ENCODE results near the gene PSD4.

DNA sequence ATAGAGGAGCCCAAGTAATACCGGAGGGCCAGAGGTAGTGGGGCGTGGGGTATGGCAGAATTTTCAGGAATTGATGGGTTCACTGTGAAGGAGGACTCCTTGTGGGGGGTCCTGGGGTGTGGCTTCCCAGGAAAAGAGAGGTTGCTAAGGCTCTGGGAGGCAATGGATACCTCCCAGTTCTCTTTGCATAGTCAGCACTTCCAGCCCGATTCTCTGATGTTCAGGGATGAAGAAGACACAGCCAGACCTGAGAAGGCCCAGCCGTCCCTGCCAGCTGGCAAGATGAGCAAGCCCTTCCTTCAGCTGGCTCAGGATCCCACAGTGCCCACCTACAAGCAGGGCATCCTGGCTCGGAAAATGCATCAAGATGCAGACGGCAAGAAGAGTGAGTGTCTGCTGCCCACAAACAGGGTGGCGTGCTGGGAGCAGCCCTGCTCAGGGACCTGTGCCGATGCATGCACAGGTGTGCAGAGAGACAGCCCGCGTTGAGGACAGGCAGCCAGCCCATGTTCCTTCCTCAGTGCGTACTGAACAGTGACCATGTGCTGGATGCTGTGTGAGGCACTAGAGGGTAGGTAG, 22.2 kb downstream of the PSD4 start:
- TF ChIP-seq, protein P1, sequence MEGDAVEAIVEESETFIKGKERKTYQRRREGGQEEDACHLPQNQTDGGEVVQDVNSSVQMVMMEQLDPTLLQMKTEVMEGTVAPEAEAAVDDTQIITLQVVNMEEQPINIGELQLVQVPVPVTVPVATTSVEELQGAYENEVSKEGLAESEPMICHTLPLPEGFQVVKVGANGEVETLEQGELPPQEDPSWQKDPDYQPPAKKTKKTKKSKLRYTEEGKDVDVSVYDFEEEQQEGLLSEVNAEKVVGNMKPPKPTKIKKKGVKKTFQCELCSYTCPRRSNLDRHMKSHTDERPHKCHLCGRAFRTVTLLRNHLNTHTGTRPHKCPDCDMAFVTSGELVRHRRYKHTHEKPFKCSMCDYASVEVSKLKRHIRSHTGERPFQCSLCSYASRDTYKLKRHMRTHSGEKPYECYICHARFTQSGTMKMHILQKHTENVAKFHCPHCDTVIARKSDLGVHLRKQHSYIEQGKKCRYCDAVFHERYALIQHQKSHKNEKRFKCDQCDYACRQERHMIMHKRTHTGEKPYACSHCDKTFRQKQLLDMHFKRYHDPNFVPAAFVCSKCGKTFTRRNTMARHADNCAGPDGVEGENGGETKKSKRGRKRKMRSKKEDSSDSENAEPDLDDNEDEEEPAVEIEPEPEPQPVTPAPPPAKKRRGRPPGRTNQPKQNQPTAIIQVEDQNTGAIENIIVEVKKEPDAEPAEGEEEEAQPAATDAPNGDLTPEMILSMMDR (IDR thresholded peaks at IDR 0.05; ENCODE audit: insufficient read depth, low read length): no peak
- TF ChIP-seq POLR2AphosphoS5 (IDR thresholded peaks at IDR 0.05; ENCODE audit: low read depth) (no peak), GABPA (IDR thresholded peaks at IDR 0.05; ENCODE audit: low read depth) (no peak), SPI1 (IDR thresholded peaks at IDR 0.05; ENCODE audit: borderline replicate concordance, low read depth) (no peak)
- TF ChIP-seq, protein P2, sequence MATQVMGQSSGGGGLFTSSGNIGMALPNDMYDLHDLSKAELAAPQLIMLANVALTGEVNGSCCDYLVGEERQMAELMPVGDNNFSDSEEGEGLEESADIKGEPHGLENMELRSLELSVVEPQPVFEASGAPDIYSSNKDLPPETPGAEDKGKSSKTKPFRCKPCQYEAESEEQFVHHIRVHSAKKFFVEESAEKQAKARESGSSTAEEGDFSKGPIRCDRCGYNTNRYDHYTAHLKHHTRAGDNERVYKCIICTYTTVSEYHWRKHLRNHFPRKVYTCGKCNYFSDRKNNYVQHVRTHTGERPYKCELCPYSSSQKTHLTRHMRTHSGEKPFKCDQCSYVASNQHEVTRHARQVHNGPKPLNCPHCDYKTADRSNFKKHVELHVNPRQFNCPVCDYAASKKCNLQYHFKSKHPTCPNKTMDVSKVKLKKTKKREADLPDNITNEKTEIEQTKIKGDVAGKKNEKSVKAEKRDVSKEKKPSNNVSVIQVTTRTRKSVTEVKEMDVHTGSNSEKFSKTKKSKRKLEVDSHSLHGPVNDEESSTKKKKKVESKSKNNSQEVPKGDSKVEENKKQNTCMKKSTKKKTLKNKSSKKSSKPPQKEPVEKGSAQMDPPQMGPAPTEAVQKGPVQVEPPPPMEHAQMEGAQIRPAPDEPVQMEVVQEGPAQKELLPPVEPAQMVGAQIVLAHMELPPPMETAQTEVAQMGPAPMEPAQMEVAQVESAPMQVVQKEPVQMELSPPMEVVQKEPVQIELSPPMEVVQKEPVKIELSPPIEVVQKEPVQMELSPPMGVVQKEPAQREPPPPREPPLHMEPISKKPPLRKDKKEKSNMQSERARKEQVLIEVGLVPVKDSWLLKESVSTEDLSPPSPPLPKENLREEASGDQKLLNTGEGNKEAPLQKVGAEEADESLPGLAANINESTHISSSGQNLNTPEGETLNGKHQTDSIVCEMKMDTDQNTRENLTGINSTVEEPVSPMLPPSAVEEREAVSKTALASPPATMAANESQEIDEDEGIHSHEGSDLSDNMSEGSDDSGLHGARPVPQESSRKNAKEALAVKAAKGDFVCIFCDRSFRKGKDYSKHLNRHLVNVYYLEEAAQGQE (IDR thresholded peaks at IDR 0.05; ENCODE audit: insufficient replicate concordance, low read depth): no peak
